ENCODE measurements around the gene TEKT2.

The TEKT2 gene

GRCh38 chr1:36087233-36088123 lies 3.6 kb downstream of the TEKT2 start:
- DNase-seq, result no peak

- DNase-seq, result no peak
Measured at GRCh38 chr1:36088265-36088576, 4.3 kb downstream of the TEKT2 start.

GRCh38 chr1:36088577-36089392 lies 4.9 kb downstream of the TEKT2 start, which contains the start of gene ADPRS:
Gene ADPRS (plus strand): TSS chr1:36088892. CDS start chr1:36088905, 13 bp downstream.
- peak; percentile 89 for DNase-seq

- no peak for DNase-seq
Measured at GRCh38 chr1:36089393-36090121, 5.7 kb downstream of the TEKT2 start.

GRCh38 chr1:36091141-36091540 lies 7.2 kb downstream of the TEKT2 start:
- no peak for DNase-seq

- DNase-seq, result no peak
Measured at GRCh38 chr1:36091698-36092097, 7.8 kb downstream of the TEKT2 start.

GRCh38 chr1:36092166-36092797 lies 8.4 kb downstream of the TEKT2 start:
- no peak for DNase-seq

- DNase-seq, result no peak
Measured at GRCh38 chr1:36092798-36093185, 8.9 kb downstream of the TEKT2 start.

GRCh38 chr1:36093226-36093625 lies 9.3 kb downstream of the TEKT2 start:
- no peak for DNase-seq

GRCh38 chr1:36093929-36094328 lies 10.0 kb downstream of the TEKT2 start:
- DNase-seq, result no peak

GRCh38 chr1:36094621-36095061 lies 10.7 kb downstream of the TEKT2 start:
- DNase-seq, result peak; percentile 38

GRCh38 chr1:36095760-36096405 lies 12.0 kb downstream of the TEKT2 start:
- DNase-seq, result no peak

GRCh38 chr1:36096500-36097432 lies 12.9 kb downstream of the TEKT2 start:
- no peak for DNase-seq

- DNase-seq, result no peak
Measured at GRCh38 chr1:36097693-36098585, 14.0 kb downstream of the TEKT2 start.

GRCh38 chr1:36098650-36099365 lies 14.9 kb downstream of the TEKT2 start:
- no peak for DNase-seq

- DNase-seq, result peak; percentile 75
Measured at GRCh38 chr1:36099681-36100341, 15.9 kb downstream of the TEKT2 start.

- no peak for DNase-seq
Measured at GRCh38 chr1:36100376-36100775, 16.5 kb downstream of the TEKT2 start.

- no peak for DNase-seq
Measured at GRCh38 chr1:36101546-36101945, 17.7 kb downstream of the TEKT2 start.

All from fibroblast of skin of abdomen (primary cell).